Activated CD4-positive, alpha-beta T cell treated with anti-CD3 and anti-CD28 coated beads, Interleukin-2, amount 50 U/mL, for 48 hours (primary cell): ENCODE measurements around the gene SCFD1.
"Not testable (repeated sequence)": the region's sequence is repeated elsewhere in the genome, so short reads cannot be mapped to it uniquely, and the experiment has no call there.

Source experiments
- DNase-seq, 2 experiments: peaks; one replicate each; pipeline ENCODE4 v3.0.0-alpha.2; 2020

The SCFD1 gene

DNA sequence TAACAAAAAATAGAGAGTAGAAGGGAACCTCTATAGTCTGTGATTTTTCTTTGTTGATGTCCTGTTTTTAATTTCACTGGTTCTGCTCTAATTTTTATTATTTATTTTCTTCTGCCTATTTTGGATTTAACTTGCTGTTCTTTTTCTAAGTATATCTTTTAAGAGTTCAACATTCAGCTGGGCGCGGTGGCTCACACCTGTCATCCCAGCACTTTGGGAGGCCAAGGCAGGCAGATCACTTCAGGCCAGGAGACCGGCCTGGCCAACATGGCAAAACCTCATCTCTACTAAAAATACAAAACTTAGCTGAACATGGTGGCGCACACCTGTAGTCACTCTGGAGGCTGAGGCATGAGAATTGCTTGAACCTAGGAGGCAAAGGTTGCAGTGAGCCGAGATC lies 58.7 kb downstream of the SCFD1 start:
- DNase-seq: not testable (repeated sequence)

GRCh38 chr14:30681752-30682355 lies 59.7 kb downstream of the SCFD1 start:
- no peak for DNase-seq

GRCh38 chr14:30690487-30691355 lies 68.6 kb downstream of the SCFD1 start:
- DNase-seq: peak in 1 of 2 experiments; percentile 3

DNA sequence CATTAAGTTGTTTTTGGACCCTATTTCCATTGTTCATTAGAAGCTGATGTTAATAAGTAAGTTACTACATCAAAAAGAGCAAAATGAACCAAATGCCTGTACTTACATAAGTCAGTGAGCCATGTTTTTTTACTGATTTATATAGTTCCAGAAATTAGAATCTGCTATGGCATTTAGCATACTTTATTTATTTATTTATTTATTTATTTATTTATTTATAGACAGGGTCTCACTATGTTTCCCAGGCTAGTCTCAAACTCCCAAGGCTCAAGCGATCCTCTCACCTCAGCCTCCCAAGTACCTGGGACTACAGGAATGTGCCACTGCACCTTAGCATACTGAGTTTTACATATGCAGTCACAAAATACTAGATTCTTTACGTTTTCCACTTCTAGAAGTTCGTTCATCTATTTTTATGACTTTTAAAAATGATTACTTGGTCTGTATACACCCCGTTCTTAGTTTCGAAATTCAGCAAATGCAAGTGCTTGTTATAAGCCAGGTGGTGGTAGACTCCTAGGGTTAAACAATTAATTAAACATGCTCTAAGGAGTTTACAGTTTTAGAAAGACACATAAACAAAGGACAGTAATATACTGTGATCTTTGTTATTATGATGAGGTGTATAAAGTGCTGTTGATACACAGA lies 69.8 kb downstream of the SCFD1 start:
- DNase-seq: no peak

GRCh38 chr14:30692669-30693068 lies 70.5 kb downstream of the SCFD1 start:
- DNase-seq: no peak

GRCh38 chr14:30698463-30698862 lies 76.3 kb downstream of the SCFD1 start:
- no peak for DNase-seq

- DNase-seq: no peak
Measured at GRCh38 chr14:30706704-30707103, 84.6 kb downstream of the SCFD1 start.

- DNase-seq: no peak
Measured at GRCh38 chr14:30708157-30708556, 86.0 kb downstream of the SCFD1 start.

GRCh38 chr14:30709201-30709600 lies 87.1 kb downstream of the SCFD1 start:
- DNase-seq: no peak

DNA sequence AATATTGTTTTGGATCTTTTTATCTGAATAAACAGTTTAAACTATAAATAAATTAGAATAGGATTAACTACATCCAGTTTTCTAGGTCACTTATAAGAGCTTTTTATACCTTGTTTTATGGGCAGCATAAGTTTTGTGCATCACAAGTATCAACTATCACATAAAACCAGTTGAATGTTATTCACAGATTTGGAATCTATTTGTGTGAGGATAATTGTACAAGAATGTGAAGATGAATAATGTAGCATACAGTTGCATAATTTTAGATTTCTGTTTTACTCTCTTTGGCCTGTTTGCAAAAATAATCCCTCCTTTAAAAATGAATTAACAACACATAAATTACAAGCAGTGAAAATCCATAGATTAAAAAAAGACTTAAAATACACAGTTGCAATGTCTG lies 88.8 kb downstream of the SCFD1 start:
- DNase-seq: no peak

DNA sequence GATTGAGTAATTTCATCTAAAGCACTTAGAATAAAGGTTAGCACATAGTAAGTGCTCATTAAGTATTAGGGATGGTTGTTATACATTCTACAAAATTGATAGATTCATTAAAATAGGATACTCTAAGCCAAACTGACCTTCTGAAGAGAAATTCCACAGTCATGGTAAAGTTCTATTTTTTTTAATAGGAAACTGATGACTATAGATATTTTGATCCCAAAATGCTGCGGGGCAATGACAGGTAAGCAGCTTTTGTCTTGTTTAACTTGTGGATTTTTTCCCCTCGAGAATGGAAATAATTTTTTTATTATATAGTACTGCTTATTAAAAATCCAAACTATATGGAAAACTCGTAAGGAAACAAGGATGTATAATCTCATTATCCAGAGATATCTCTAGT lies 97.0 kb downstream of the SCFD1 start:
- DNase-seq: no peak

- no peak for DNase-seq
Measured at GRCh38 chr14:30725763-30726162, 103.6 kb downstream of the SCFD1 start.

DNA sequence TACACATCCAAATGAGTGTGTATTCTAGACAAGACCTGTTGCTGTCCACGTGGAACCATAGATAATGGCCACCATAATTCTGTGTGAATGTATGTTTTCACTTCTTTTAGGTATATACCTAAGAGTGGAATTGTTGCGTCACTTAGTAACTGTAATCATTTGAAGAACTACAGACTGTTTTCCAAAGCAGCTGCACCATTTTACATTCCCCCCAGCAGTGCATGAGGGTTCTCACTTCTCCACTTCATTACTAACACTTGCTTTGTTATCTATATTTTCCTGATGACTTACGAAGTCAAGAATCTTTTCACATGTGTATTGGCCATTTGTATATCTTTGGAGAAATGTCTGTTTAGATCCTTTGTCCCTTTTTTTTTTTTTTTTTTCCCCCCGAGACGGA lies 106.4 kb downstream of the SCFD1 start:
- no peak for DNase-seq

DNA sequence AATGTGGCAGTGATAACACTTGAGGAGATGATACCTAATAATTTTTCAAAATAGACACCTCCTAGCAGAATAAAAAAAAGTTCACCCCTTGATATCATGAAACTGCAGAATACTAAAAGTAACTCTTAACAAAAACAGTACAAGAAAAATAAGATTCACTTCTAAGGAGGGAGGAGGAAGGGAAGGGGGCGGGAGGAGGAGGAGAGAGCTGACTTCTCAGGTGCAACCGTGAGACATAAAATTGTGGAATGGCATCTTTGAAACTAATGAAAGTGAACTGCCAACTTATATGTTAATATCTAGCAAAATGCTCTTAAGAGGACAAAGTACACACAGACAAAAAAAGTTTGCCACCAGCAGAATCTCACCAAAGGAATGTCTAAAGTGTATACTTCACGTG lies 115.8 kb downstream of the SCFD1 start:
- no peak for DNase-seq

DNA sequence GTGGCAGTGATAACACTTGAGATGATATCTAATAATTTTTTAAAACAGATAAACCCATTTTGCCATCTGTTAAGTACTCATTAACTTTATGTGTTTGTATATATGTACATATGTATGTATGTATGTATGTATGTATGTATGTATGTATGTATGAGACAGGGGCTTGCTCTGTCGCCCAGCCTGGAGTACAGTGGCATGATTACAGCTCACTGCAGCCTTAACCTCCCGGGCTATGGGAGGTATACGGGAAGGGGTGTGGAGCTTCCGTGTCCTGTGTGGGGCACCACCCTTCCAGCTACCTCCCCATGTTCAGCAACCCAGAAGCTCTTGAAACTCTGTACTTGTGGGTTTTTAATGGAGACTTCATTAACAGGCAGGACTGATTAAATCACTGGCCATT lies 116.9 kb downstream of the SCFD1 start:
- DNase-seq: no peak

DNA sequence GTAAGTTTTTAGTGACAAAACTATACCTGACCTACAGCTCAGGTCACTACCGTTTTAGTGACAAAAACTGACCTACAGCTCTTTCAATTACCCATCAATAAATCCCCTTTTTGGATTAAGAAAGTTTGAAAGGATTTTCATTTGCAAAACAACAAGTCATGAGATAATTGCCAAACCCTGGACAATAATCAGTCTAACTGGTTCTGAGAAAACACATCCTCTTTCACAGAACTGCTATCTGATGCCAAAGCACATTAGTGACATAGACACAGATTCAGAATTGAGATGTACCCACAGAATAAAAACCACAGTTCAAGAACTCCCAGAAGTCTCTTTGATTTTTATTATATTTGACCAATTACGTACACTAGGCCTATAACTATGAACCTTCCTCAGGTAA lies 126.2 kb downstream of the SCFD1 start:
- DNase-seq: no peak

DNA sequence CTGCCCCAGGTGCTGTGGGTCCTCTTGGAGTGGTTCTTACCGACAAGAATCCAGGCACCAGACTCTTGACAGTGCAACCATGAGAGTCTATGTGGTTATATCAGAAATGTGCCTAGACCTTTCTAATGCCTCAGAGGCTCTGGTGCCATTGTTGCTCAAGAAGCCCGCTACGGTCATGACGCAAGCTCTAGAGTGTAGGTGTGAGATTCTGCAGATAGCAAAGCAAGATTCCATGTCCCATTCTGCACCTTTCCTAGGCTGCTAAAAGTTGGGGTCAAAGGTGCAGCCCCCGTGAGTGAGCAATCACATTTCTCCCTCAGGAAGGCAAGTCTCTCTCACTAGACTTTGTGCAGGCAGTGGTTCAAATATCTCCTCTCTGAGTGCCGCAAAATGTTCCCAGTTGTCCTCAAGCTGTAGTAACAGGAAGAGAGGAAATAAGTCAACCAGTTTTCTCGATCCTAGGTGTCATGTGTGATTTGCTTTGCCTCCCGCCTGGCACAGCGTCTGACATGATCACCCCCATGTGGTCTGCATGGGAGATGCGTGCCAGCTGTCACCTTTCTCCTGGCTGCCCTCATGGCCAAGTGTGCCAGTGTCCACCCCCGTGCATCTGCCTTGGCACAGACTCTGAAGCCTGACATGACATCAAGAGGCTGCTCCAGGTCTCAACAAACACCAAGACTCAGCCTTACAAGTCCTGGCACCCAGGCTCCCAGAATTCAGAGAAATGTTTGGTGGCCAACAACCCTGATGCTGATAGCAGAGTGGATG lies 129.7 kb downstream of the SCFD1 start:
- no peak for DNase-seq

DNA sequence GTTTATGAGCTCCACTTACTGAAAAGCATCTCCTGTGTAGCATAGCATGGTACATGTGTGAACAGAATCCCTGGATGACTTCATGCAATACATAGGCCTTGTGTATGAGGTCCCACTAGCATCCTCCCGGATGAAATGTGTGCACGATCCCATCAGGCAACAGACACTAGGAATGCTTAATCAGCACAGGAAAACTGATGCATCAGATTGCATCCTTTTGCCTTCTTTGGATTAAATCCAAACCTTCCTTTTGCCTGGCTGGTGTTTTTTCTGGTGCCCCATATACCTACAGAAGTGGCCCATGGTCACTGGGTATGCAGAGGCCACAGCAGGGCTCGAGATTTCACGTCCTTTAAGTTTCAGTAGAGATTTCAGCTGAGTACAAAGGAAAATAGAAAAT lies 131.3 kb downstream of the SCFD1 start:
- no peak for DNase-seq

DNA sequence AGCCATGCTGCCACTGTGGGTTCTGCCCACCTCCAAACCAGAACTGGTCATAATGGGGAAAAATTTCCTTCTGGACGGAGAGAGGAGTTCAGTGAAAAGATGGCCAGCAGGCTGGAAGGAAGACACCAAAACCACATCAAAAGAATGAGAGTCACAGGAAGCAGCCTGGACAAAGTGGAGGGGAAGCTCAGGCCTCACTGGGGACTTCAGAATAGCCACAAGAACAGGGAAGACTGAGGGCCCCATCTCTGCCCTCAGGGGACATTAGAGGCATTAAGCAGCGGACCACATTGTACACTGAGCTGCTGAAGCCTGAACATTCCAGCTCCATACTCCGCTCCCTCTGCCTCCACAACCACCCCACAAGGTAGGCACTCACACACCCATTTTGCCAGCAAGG lies 132.7 kb downstream of the SCFD1 start:
- DNase-seq: no peak

- no peak for DNase-seq
Measured at GRCh38 chr14:30756594-30756993, 134.5 kb downstream of the SCFD1 start.

DNA sequence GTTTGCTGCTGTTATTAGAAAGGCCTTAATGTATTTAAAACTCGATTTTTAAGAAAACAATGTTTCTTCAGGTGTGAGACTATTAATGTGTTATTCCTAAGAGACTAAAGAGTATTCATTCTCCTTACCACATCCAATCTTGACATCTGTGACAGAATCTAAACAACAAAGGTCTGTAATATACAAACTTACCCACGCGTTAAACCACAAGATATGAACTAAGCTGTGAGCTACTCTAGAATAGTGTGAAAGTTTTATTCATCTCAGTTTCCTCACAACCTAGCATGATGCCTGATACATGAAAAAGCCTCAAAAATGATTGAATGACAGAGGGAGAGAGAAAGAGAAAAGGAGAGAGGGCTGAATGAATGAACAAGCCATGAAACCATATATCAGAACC lies 135.0 kb downstream of the SCFD1 start:
- no peak for DNase-seq

- no peak for DNase-seq
Measured at GRCh38 chr14:30759172-30760125, 137.3 kb downstream of the SCFD1 start.
